ENCODE data around the gene FARS2.

DNA sequence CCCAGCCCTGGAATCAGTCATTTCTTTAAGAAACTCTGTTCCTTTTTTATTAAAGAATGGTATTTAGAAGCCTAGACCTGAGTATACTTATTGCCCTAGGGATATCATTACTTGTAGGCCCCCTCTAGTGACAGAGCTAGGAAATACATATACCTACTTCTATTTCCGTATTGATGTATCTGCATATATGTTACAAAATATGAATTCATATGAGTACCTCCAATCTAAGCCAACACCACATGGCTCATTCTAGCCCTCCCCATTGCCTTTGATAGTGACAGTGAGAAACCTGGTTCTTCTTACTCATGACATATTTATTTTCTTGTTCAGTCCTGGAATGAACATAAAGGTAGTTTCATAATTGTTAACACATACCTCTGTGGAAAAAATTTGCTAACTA lies 137.2 kb downstream of the FARS2 start:
- TF ChIP-seq LEF1 (IDR thresholded peaks at IDR 0.05; ENCODE audit: borderline replicate concordance) = no peak
- TF ChIP-seq SUZ12 (IDR thresholded peaks at IDR 0.05) = no peak
- TF ChIP-seq TARDBP (IDR thresholded peaks at IDR 0.05) = no peak
- TF ChIP-seq BHLHE40 (IDR thresholded peaks at IDR 0.05; ENCODE audit: borderline replicate concordance) = no peak
- no peak for TF ChIP-seq FOXA1 (IDR thresholded peaks at IDR 0.05)
- TF ChIP-seq FOXM1 (IDR thresholded peaks at IDR 0.05; ENCODE audit: borderline replicate concordance) = no peak
